Natural killer cell treated with Interleukin-12 subunit alpha and Interleukin-12 subunit beta and Interleukin-15 and Interleukin-18, amount 100 ng/mL, for 72 hours (primary cell): ENCODE results near the gene ZNRF1. TPM values are rescaled to one million over a fixed set of nuclear protein-coding genes. Genes with fewer than 3 reads are reported as not detected.
A peak's percentile ranks its signal among the peaks of the same experiment; 100 is the strongest.

ENCODE experiments used
- ATAC-seq, 2 donors: fragments of 150-1000 bp; cut with Tn5 transposase in 1 of 2; sonication (Bioruptor Pico), chemical (Tn5 transposase) in 1 of 2; 2 replicates each; pipeline ENCODE4 v1.10.0; 2021
- DNase-seq: peaks from one replicate; pipeline ENCODE4 v3.0.0; 2022; ENCODE audit warnings: low spot score
- H3K27ac Mint-ChIP-seq, 2 donors: 1 replicate in 1 of 2; 2 replicates in 1 of 2; pipeline ENCODE4 v1.8.0; 2022; ENCODE audit warnings: mixed read lengths in 2 of 2, mild to moderate bottlenecking in 1 of 2, moderate library complexity in 1 of 2
- H3K27me3 Mint-ChIP-seq, 2 donors: 1 replicate in 1 of 2; 2 replicates in 1 of 2; pipeline ENCODE4 v1.8.0; 2022; ENCODE audit warnings: mixed read lengths in 2 of 2
- H3K36me3 Mint-ChIP-seq: one replicate; pipeline ENCODE4 v1.8.0; 2022; ENCODE audit warnings: mixed read lengths
- H3K4me1 Mint-ChIP-seq, 2 donors: 1 replicate in 1 of 2; 2 replicates in 1 of 2; pipeline ENCODE4 v1.8.0; 2022; ENCODE audit warnings: low read depth in 2 of 2, mixed read lengths in 2 of 2, mild to moderate bottlenecking in 1 of 2
- H3K4me3 Mint-ChIP-seq: one replicate; pipeline ENCODE4 v1.8.0; 2022; ENCODE audit warnings: mixed read lengths
- H3K9me3 Mint-ChIP-seq: 2 replicates; pipeline ENCODE4 v1.8.0; 2022; ENCODE audit warnings: mixed read lengths
- total RNA-seq, 2 donors: library from RNA; stranded (reverse); gene quantifications; one replicate each; pipeline ENCODE4 v1.2.3, GENCODE V29; 2022

The ZNRF1 gene
- total RNA-seq, 2 donors from 2014 or later = 58.6 to 89.7 TPM

- Mint-ChIP-seq H3K4me1 (peaks cover 40 to 42% of the 10 kb centered on the region in 2 donors), H3K27ac (peak overlapping the region in 1 of 2 donors; percentile 75), H3K27me3 (peaks cover 0 to 3% of the 10 kb centered on the region in 2 donors), H3K36me3 (no peaks in the 10 kb centered on the region), H3K4me3 (peak overlapping the region; percentile 6), H3K9me3 (no peaks in the 10 kb centered on the region)
- ATAC-seq (no peak), DNase-seq (no peak)
Measured at GRCh38 chr16:75063549-75064088, 64.8 kb downstream of the ZNRF1 start.

DNA sequence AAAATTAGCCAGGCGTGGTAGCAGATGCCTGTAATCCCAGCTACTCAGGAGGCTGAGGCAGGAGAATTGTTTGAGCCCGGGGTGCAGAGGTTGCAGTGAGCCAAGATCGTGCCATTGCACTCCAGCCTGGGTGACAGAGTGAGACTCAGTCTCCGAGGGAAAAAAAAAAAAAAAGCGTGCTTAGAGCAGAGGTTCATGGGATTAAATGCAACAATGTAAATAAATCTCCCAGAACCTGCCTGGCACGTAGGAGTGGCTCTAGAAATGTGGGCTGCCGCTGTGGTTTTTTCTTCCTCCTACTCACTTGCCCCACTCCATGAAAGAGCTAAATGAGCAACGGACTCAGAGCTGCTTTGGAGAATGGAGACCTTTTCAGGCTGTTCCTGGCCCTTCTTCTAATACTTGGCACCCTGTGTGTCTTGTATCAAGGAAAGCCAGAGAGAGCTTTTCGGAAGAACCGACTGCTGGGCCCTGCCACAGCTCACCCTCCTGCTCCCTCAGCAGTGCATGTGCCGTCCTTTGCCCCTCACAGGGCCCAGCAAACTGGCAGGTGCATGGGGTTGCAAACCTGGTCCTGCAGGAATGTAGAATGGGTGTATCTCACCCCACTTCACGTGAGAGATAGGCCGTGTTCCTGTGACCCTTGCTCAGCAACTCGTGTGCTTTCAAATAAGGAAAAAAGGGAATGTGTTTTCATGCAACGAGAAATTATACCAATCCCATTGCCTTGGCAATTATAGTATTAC, 65.8 kb downstream of the ZNRF1 start:
- Mint-ChIP-seq H3K4me3 (peak overlapping the region; percentile 92), H3K36me3 (peaks cover 2% of the 10 kb centered on the region), H3K4me1 (peaks cover 44 to 45% of the 10 kb centered on the region in 2 donors), H3K9me3 (no peaks in the 10 kb centered on the region), H3K27ac (peak overlapping the region; percentile 81 to 91), H3K27me3 (peaks cover 0 to 3% of the 10 kb centered on the region in 2 donors)
- ATAC-seq (peak; percentile 65 to 81), DNase-seq (no peak)

DNA sequence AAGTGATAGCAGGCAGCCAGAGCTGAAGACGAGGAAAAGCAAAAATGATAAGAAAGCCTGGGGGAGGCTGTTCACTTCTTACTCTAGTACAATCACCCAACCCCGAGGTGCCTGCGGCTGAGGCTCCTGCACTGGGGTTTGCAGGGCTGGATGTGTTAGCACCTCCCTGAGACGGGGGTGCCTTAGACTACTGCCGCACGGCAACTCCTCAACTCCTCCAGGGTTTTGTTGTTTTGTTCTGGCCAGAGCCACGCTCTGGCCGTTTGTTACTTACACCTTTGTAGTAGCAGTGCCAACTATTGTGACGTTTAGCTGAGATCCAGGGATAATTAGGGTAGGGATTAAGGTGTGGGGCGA, 66.3 kb downstream of the ZNRF1 start:
- Mint-ChIP-seq H3K4me3 (peak overlapping the region; percentile 92), H3K36me3 (peaks cover 7% of the 10 kb centered on the region), H3K9me3 (no peaks in the 10 kb centered on the region), H3K4me1 (peaks cover 47 to 50% of the 10 kb centered on the region in 2 donors), H3K27ac (peak overlapping the region; percentile 81 to 91), H3K27me3 (peaks cover 0 to 3% of the 10 kb centered on the region in 2 donors)
- ATAC-seq = peak; percentile 93 to 97
- peak; percentile 75 for DNase-seq

DNA sequence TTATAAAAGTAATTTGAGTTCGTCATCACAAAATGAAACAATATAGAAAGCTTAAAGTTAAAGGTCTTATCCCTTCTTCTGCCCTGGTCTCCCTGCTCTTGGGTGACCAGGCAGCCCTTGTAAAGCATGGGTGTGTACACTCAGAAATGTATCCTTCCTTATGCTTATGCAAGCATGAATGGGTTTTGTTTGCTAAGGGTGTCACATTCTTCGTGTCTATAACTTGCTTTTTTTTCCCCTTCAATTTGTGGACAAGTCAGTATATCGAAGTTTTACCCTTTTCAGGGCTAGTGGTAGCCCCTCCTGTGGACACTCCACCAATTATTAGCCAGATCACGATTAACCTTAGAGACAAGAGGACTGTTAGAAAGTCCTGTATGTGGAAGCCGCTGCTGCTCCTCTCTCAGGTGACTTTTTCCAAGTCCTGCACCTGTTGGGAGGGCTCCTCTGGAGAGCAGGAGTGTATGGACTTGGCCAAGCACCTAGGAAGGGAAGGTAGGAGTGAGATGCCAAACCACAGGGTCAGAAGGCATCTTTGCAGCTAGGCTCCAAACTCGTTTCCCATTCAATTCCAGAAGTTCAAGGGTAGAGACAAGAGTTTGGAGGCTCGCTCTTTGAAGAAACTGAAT, 66.8 kb downstream of the ZNRF1 start:
- Mint-ChIP-seq H3K4me3 (peak overlapping the region; percentile 92), H3K4me1 (peaks cover 52 to 55% of the 10 kb centered on the region in 2 donors), H3K27me3 (peaks cover 0 to 3% of the 10 kb centered on the region in 2 donors)

DNA sequence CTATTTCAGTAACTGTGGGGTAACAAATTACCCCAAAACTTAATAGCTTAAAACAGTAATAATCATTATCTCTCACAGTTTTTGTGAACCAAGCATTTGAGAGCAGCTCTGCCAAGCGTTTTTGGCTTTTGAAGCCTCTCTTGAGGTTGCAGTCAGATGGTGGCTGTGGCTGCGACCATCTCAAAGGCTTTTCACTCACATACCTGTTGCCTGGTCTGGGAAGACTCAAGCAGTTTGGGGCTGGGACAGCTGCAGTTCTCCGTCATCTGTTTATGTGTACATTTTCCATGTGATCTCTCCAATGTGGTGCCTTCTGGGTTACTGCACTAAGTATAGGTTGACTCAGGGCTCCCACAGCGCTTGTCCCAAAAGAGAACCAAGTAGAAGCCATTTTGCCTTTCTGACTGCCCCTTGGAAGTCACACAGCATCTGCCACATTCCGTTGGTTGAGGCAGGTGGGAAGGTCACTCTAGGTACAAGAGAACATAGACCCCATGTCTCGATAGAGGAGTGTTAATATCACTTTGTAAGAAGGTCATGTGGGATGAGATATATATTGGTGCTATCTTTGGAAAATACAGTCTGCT, 68.1 kb downstream of the ZNRF1 start:
- peak overlapping the region; percentile 37 to 79 for H3K27ac Mint-ChIP-seq
- peaks cover 47 to 48% of the 10 kb centered on the region in 2 donors for H3K4me1 Mint-ChIP-seq
- DNase-seq = no peak
- H3K36me3 Mint-ChIP-seq = peaks cover 8% of the 10 kb centered on the region
- H3K9me3 Mint-ChIP-seq = no peaks in the 10 kb centered on the region
- no peak overlapping the region for H3K4me3 Mint-ChIP-seq
- H3K27me3 Mint-ChIP-seq = no peaks in the 10 kb centered on the region
- ATAC-seq = no peak

More for the DNA sequence above, 66.8 kb downstream of the ZNRF1 start:
- ATAC-seq (peak in 1 of 2 donors; percentile 61), DNase-seq (no peak)
- H3K9me3 Mint-ChIP-seq = no peaks in the 10 kb centered on the region
- peaks cover 8% of the 10 kb centered on the region for H3K36me3 Mint-ChIP-seq
- H3K27ac Mint-ChIP-seq = peak overlapping the region; percentile 81 to 91

GRCh38 chr16:75068085-75069031, 69.5 kb downstream of the ZNRF1 start:
- peaks cover 8% of the 10 kb centered on the region for H3K36me3 Mint-ChIP-seq
- H3K27me3 Mint-ChIP-seq = no peaks in the 10 kb centered on the region
- no peak overlapping the region for H3K4me3 Mint-ChIP-seq
- no peaks in the 10 kb centered on the region for H3K9me3 Mint-ChIP-seq
- peak overlapping the region in 1 of 2 donors; percentile 25 for H3K27ac Mint-ChIP-seq
- DNase-seq = no peak
- no peak for ATAC-seq
- H3K4me1 Mint-ChIP-seq = peaks cover 52 to 54% of the 10 kb centered on the region in 2 donors

- H3K27me3 Mint-ChIP-seq = no peaks in the 10 kb centered on the region
- H3K9me3 Mint-ChIP-seq = no peaks in the 10 kb centered on the region
- H3K4me1 Mint-ChIP-seq = peaks cover 57 to 60% of the 10 kb centered on the region in 2 donors
- no peak for ATAC-seq
- DNase-seq = no peak
- peak overlapping the region; percentile 11 for H3K4me3 Mint-ChIP-seq
- peaks cover 8% of the 10 kb centered on the region for H3K36me3 Mint-ChIP-seq
- H3K27ac Mint-ChIP-seq = peak overlapping the region; percentile 25 to 59
Measured at GRCh38 chr16:75070012-75070841, 71.4 kb downstream of the ZNRF1 start.

- peaks cover 13% of the 10 kb centered on the region for H3K36me3 Mint-ChIP-seq
- H3K27me3 Mint-ChIP-seq = no peaks in the 10 kb centered on the region
- peaks cover 63 to 64% of the 10 kb centered on the region in 2 donors for H3K4me1 Mint-ChIP-seq
- peaks cover 3% of the 10 kb centered on the region for H3K9me3 Mint-ChIP-seq
- DNase-seq = no peak
- no peak overlapping the region for H3K4me3 Mint-ChIP-seq
- peak overlapping the region in 1 of 2 donors; percentile 52 for H3K27ac Mint-ChIP-seq
- ATAC-seq = no peak
Measured at GRCh38 chr16:75071621-75072020, 72.8 kb downstream of the ZNRF1 start.

DNA sequence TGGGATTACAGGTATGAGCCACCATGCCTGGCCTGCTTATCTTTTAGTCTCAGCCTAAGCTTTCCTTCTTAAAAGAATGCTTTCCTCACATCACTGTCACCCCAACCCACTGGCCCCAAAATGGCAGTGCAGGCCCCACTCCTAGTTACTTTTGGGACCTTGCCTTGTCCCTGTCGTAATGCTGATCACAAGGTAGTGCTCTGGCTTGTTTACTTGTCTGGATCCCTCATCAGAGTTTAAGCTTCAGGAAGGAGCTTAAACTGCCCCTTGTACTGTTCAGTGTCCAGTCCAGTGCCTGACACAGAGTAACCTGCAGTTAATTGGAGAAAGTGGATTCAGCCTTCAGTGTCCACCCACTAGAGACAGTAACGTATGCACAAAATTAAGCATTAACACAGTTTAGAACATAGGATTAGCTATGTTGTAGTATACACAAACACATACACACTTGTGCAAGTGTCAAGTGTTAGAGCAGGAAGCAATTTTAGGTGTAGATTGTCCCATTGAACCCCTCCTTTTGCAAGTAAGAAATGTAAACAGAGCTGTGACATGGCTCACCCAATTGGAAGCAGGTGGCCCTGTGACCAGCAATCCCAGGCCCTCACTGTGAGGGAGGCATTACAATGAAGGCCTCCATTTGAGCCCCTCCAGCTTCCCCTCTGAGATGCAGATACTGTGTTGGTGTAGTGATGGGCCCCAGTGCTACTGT, 73.6 kb downstream of the ZNRF1 start:
- Mint-ChIP-seq H3K4me3 (no peak overlapping the region), H3K27ac (peak overlapping the region; percentile 52 to 98), H3K9me3 (peaks cover 3% of the 10 kb centered on the region), H3K4me1 (peaks cover 60 to 65% of the 10 kb centered on the region in 2 donors), H3K27me3 (no peaks in the 10 kb centered on the region), H3K36me3 (peaks cover 13% of the 10 kb centered on the region)
- ATAC-seq (no peak), DNase-seq (no peak)

GRCh38 chr16:75073545-75074303, 74.9 kb downstream of the ZNRF1 start:
- Mint-ChIP-seq H3K4me3 (peak overlapping the region; percentile 70), H3K27ac (peak overlapping the region; percentile 76 to 98), H3K9me3 (peaks cover 7% of the 10 kb centered on the region), H3K36me3 (peaks cover 22% of the 10 kb centered on the region), H3K27me3 (no peaks in the 10 kb centered on the region), H3K4me1 (peaks cover 64 to 74% of the 10 kb centered on the region in 2 donors)
- ATAC-seq = no peak
- DNase-seq = no peak

DNA sequence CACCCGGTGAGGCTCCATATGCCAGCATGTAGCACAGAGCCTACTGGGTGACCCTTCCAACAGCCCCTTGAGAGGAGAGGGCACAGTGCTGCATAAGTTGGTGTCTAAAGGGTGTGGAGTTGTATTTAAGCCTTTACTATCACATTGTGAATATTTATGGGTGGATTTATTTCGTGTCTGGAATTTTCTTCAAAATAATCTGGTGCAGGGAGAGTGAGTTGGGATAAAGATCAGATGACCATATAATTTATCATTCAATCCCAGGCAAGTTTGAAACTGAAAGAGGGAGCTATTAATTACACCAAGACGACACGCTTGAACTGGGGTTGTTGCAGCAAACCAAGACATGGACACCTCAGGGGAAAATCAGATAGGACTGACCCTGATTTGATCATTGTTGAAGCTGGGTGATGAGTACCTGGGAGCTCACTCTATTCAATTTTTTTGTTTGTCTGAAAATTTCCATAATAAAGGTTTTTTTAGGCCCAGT, 75.5 kb downstream of the ZNRF1 start:
- ATAC-seq = no peak
- Mint-ChIP-seq H3K27ac (peak overlapping the region; percentile 76 to 98), H3K9me3 (peaks cover 7% of the 10 kb centered on the region), H3K4me1 (peaks cover 69 to 75% of the 10 kb centered on the region in 2 donors), H3K27me3 (no peaks in the 10 kb centered on the region), H3K4me3 (peak overlapping the region; percentile 70), H3K36me3 (peaks cover 27% of the 10 kb centered on the region)
- no peak for DNase-seq
